Neural cell (in vitro differentiated cells): Measurements from ENCODE around the gene MCTP2. TPM values are rescaled to one million over a fixed set of nuclear protein-coding genes. Genes with fewer than 3 reads are reported as not detected.

Experiments used
- H2AFZ ChIP-seq: fragments of 200-600, 300-800 bp; sonication (generic), shearing (Covaris generic); 2 replicates; pipeline ENCODE4 v1.6.0; 2014; ENCODE audit warnings: low read depth, mild to moderate bottlenecking, antibody characterized with exemption, low read length, moderate library complexity
- H3F3A ChIP-seq: fragments of 200-600 bp; shearing (Covaris generic); 2 replicates; pipeline ENCODE4 v1.6.1; 2016; ENCODE audit warnings: mild to moderate bottlenecking, moderate library complexity, mixed read lengths, antibody characterized with exemption, low read length; ENCODE audit not compliant: insufficient read depth, poor library complexity, severe bottlenecking
- H3K27ac ChIP-seq: fragments of 200-600, 300-800 bp; sonication (generic), shearing (Covaris generic); 2 replicates; pipeline ENCODE4 v1.5.1; 2014; ENCODE audit warnings: mild to moderate bottlenecking, low read length, moderate library complexity
- H3K27me3 ChIP-seq: fragments of 300-800, 200-600 bp; sonication (generic), shearing (Covaris generic); 2 replicates; pipeline ENCODE4 v1.6.0; 2014; ENCODE audit warnings: mild to moderate bottlenecking, low read depth, low read length, moderate library complexity; ENCODE audit not compliant: insufficient read depth
- H3K36me3 ChIP-seq: fragments of 300-800, 200-600 bp; sonication (generic), shearing (Covaris generic); 2 replicates; pipeline ENCODE4 v1.5.1; 2014; ENCODE audit warnings: mild to moderate bottlenecking, antibody characterized with exemption, low read length, moderate library complexity; ENCODE audit not compliant: insufficient read depth
- H3K4me2 ChIP-seq: fragments of 300-800, 200-600 bp; sonication (generic), shearing (Covaris generic); 2 replicates; pipeline ENCODE4 v1.6.0; 2014; ENCODE audit warnings: mild to moderate bottlenecking, low read length
- H3K4me3 ChIP-seq: fragments of 300-800, 200-600 bp; sonication (generic), shearing (Covaris generic); 2 replicates; pipeline ENCODE4 v1.5.1; 2014; ENCODE audit warnings: mild to moderate bottlenecking, low read length, moderate library complexity
- H3K79me2 ChIP-seq: fragments of 200-600 bp; shearing (Covaris generic); replicated peaks from 2 replicates; pipeline ENCODE4 v1.6.0; 2014; ENCODE audit warnings: mild to moderate bottlenecking, low read length, moderate library complexity; ENCODE audit not compliant: insufficient read depth
- H3K9ac ChIP-seq: fragments of 300-800, 200-600 bp; sonication (generic), shearing (Covaris generic); 2 replicates; pipeline ENCODE4 v1.6.1; 2016; ENCODE audit warnings: mild to moderate bottlenecking, low read length, mixed read lengths
- H3K9me2 ChIP-seq: fragments of 200-600 bp; shearing (Covaris generic); 2 replicates; pipeline ENCODE4 v1.6.1; 2016; ENCODE audit warnings: mild to moderate bottlenecking, low read length, mixed read lengths; ENCODE audit not compliant: insufficient read depth
- H3K9me3 ChIP-seq: fragments of 200-600, 300-800 bp; sonication (generic), shearing (Covaris generic); 2 replicates; pipeline ENCODE4 v1.6.1; 2016; ENCODE audit warnings: mild to moderate bottlenecking, mixed run types, low read length, moderate library complexity, mixed read lengths
- H4K20me1 ChIP-seq: fragments of 200-600 bp; shearing (Covaris generic); 2 replicates; pipeline ENCODE4 v1.6.1; 2016; ENCODE audit warnings: mild to moderate bottlenecking, mixed run types; ENCODE audit not compliant: insufficient read depth
- EP300 ChIP-seq: fragments of 450-650 bp; conservative IDR thresholded peaks from 2 replicates; pipeline ENCODE4 v1.6.1; 2014; ENCODE audit warnings: antibody characterized with exemption, mild to moderate bottlenecking, moderate library complexity; ENCODE audit not compliant: poor library complexity, severe bottlenecking
- EZH2 ChIP-seq: fragments of 200-600, 300-800 bp; shearing (Covaris generic), sonication (generic); IDR thresholded peaks from 2 replicates; pipeline ENCODE4 v1.6.1; 2014; ENCODE audit warnings: antibody characterized with exemption, low read length, borderline replicate concordance, mild to moderate bottlenecking; ENCODE audit not compliant: insufficient read depth, poor library complexity, severe bottlenecking
- MXI1 ChIP-seq: fragments of 450-650 bp; conservative IDR thresholded peaks from 2 replicates; pipeline ENCODE4 v1.6.1; 2014; ENCODE audit warnings: antibody characterized with exemption, mild to moderate bottlenecking; ENCODE audit not compliant: poor library complexity, severe bottlenecking
- POLR2AphosphoS5 ChIP-seq: IDR thresholded peaks from 2 replicates; pipeline ENCODE4 v1.6.1; 2012
- RAD21 ChIP-seq: fragments of 450-650 bp; conservative IDR thresholded peaks from 2 replicates; pipeline ENCODE4 v1.6.1; 2014; ENCODE audit warnings: antibody characterized with exemption, mild to moderate bottlenecking, moderate library complexity
- SMC3 ChIP-seq: fragments of 450-650 bp; conservative IDR thresholded peaks from 2 replicates; pipeline ENCODE4 v1.6.1; 2014; ENCODE audit warnings: antibody characterized with exemption, mild to moderate bottlenecking, moderate library complexity; ENCODE audit not compliant: poor library complexity
- TAF1 ChIP-seq: IDR thresholded peaks from 2 replicates; pipeline ENCODE4 v1.6.1; 2012; ENCODE audit warnings: low read depth
- polyA minus RNA-seq: library from RNA; depleted of rRNA, polyadenylated mRNA; stranded (reverse); fragments of >200 nt; gene quantifications from 2 replicates; pipeline ENCODE4 v1.2.3, GENCODE V29; 2014
- polyA plus RNA-seq: library from polyadenylated mRNA; depleted of rRNA; stranded (reverse); fragments of >200 nt; gene quantifications from 2 replicates; pipeline ENCODE4 v1.2.3, GENCODE V29; 2014
- TF ChIP-seq, protein P1 (sequence below): fragments of 450-650 bp; IDR thresholded peaks from 2 replicates; pipeline ENCODE4 v1.5.1; 2014; ENCODE audit warnings: antibody characterized with exemption, mild to moderate bottlenecking, moderate library complexity; ENCODE audit not compliant: poor library complexity, severe bottlenecking
- TF ChIP-seq, protein P2 (sequence below): IDR thresholded peaks from 2 replicates; pipeline ENCODE4 v1.6.1; 2012; ENCODE audit warnings: borderline replicate concordance

MCTP2 gene, protein sequence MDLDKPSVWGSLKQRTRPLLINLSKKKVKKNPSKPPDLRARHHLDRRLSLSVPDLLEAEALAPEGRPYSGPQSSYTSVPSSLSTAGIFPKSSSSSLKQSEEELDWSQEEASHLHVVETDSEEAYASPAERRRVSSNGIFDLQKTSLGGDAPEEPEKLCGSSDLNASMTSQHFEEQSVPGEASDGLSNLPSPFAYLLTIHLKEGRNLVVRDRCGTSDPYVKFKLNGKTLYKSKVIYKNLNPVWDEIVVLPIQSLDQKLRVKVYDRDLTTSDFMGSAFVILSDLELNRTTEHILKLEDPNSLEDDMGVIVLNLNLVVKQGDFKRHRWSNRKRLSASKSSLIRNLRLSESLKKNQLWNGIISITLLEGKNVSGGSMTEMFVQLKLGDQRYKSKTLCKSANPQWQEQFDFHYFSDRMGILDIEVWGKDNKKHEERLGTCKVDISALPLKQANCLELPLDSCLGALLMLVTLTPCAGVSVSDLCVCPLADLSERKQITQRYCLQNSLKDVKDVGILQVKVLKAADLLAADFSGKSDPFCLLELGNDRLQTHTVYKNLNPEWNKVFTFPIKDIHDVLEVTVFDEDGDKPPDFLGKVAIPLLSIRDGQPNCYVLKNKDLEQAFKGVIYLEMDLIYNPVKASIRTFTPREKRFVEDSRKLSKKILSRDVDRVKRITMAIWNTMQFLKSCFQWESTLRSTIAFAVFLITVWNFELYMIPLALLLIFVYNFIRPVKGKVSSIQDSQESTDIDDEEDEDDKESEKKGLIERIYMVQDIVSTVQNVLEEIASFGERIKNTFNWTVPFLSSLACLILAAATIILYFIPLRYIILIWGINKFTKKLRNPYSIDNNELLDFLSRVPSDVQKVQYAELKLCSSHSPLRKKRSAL
- not detected in 2 replicates for polyA plus RNA-seq
- polyA minus RNA-seq = not detected in 2 replicates

GRCh38 chr15:94230883-94231722 lies at the start of gene MCTP2:
Gene MCTP2 (plus strand): TSS chr15:94231561. CDS start chr15:94298266, 66,705 bp downstream.
- H3K27me3 ChIP-seq = peaks cover 57% of the 10 kb centered on the region
- no peaks in the 10 kb centered on the region for H3K79me2 ChIP-seq
- H3K27ac ChIP-seq = no peak within 1 kb of the TSS
- H3K9ac ChIP-seq = no peak within 1 kb of the TSS
- no peaks in the 10 kb centered on the region for H3K9me3 ChIP-seq
- TF ChIP-seq POLR2AphosphoS5 (no peak), MXI1 (no peak), EP300 (no peak), RAD21 (no peak), EZH2 (no peak), TAF1 (no peak), SMC3 (no peak)
- TF ChIP-seq, protein P1, sequence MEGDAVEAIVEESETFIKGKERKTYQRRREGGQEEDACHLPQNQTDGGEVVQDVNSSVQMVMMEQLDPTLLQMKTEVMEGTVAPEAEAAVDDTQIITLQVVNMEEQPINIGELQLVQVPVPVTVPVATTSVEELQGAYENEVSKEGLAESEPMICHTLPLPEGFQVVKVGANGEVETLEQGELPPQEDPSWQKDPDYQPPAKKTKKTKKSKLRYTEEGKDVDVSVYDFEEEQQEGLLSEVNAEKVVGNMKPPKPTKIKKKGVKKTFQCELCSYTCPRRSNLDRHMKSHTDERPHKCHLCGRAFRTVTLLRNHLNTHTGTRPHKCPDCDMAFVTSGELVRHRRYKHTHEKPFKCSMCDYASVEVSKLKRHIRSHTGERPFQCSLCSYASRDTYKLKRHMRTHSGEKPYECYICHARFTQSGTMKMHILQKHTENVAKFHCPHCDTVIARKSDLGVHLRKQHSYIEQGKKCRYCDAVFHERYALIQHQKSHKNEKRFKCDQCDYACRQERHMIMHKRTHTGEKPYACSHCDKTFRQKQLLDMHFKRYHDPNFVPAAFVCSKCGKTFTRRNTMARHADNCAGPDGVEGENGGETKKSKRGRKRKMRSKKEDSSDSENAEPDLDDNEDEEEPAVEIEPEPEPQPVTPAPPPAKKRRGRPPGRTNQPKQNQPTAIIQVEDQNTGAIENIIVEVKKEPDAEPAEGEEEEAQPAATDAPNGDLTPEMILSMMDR = no peak
- TF ChIP-seq, protein P2, sequence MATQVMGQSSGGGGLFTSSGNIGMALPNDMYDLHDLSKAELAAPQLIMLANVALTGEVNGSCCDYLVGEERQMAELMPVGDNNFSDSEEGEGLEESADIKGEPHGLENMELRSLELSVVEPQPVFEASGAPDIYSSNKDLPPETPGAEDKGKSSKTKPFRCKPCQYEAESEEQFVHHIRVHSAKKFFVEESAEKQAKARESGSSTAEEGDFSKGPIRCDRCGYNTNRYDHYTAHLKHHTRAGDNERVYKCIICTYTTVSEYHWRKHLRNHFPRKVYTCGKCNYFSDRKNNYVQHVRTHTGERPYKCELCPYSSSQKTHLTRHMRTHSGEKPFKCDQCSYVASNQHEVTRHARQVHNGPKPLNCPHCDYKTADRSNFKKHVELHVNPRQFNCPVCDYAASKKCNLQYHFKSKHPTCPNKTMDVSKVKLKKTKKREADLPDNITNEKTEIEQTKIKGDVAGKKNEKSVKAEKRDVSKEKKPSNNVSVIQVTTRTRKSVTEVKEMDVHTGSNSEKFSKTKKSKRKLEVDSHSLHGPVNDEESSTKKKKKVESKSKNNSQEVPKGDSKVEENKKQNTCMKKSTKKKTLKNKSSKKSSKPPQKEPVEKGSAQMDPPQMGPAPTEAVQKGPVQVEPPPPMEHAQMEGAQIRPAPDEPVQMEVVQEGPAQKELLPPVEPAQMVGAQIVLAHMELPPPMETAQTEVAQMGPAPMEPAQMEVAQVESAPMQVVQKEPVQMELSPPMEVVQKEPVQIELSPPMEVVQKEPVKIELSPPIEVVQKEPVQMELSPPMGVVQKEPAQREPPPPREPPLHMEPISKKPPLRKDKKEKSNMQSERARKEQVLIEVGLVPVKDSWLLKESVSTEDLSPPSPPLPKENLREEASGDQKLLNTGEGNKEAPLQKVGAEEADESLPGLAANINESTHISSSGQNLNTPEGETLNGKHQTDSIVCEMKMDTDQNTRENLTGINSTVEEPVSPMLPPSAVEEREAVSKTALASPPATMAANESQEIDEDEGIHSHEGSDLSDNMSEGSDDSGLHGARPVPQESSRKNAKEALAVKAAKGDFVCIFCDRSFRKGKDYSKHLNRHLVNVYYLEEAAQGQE = no peak
- peak within 1 kb of the TSS; percentile 45 for H3K4me2 ChIP-seq
- no peaks in the 10 kb centered on the region for H4K20me1 ChIP-seq
- H3K9me2 ChIP-seq = no peaks in the 10 kb centered on the region
- H3F3A ChIP-seq = no peaks in the 10 kb centered on the region
- H3K36me3 ChIP-seq = no peaks in the 10 kb centered on the region
- no peak within 1 kb of the TSS for H2AFZ ChIP-seq
- H3K4me3 ChIP-seq = peak within 1 kb of the TSS; percentile 72

GRCh38 chr15:94182883-94183282 lies 48.5 kb upstream of the MCTP2 start:
- Histone ChIP-seq H3K9me2 (no peaks in the 10 kb centered on the region), H3K27ac (no peak overlapping the region), H3K9ac (no peak overlapping the region), H3K4me2 (no peak overlapping the region), H4K20me1 (no peaks in the 10 kb centered on the region), H3K27me3 (no peaks in the 10 kb centered on the region), H2AFZ (no peak overlapping the region), H3K9me3 (no peaks in the 10 kb centered on the region), H3K4me3 (no peak overlapping the region), H3K36me3 (no peaks in the 10 kb centered on the region), H3F3A (no peaks in the 10 kb centered on the region), H3K79me2 (no peaks in the 10 kb centered on the region)
- TF ChIP-seq TAF1 = no peak
